Subcutaneous adipose tissue (tissue), 4 donors: ENCODE results near the gene C12orf57. TPM values are rescaled to one million over a fixed set of nuclear protein-coding genes. Genes with fewer than 3 reads are reported as not detected.

Experiments
- total RNA-seq, 4 donors: library from RNA; depleted of rRNA; stranded (reverse); fragments of >200 nt; gene quantifications; one replicate each; pipeline ENCODE4 v1.1.0, GENCODE V29; 2016
- TF ChIP-seq, protein P1 (sequence below): fragments of 450-650 bp; IDR thresholded peaks from one replicate; pipeline ENCODE4 v1.5.1; 2016; ENCODE audit warnings: low read depth, mild to moderate bottlenecking, control low read depth, antibody characterized with exemption, moderate library complexity

Gene C12orf57
- total RNA-seq, 4 donors from 2014 or later, result 233 to 359 (median 280) TPM

DNA sequence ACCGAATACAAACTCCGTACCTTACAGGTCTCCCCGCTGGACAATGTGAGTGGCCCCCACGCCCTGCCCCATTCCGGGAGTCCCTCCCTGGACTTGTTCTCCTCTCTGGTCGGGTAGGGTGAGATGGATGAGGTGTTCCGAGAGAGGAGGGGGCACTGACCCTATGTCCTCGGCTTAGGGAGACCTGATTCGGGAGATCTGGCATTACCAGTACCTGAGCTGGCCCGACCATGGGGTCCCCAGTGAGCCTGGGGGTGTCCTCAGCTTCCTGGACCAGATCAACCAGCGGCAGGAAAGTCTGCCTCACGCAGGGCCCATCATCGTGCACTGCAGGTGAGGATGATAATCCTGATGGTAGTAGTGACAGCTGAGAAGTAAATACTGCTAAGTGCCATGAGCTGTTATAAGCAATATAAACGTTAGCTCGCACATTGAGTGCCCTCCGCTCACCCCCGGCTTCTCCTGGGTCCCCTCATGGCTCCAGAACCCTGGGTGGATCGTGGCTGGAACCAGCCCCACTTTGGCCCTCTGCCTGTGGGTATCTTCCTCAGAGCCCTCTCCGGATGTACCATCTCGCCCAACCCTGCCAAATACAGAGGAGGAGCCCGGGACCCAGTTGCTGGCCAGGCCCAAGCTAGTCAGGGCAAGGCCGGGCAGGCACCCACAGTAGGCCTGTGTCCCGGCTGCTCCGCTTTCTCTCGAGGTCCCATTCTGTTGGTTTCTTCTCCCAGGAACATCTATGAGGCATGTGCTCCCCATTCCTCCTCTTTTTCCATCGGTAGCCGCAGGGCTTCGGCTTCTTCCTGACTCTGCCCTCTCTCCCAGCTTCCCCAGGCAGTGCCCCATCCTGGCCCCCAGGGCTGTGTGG, 14.2 kb downstream of the C12orf57 start:
- TF ChIP-seq, protein P1, sequence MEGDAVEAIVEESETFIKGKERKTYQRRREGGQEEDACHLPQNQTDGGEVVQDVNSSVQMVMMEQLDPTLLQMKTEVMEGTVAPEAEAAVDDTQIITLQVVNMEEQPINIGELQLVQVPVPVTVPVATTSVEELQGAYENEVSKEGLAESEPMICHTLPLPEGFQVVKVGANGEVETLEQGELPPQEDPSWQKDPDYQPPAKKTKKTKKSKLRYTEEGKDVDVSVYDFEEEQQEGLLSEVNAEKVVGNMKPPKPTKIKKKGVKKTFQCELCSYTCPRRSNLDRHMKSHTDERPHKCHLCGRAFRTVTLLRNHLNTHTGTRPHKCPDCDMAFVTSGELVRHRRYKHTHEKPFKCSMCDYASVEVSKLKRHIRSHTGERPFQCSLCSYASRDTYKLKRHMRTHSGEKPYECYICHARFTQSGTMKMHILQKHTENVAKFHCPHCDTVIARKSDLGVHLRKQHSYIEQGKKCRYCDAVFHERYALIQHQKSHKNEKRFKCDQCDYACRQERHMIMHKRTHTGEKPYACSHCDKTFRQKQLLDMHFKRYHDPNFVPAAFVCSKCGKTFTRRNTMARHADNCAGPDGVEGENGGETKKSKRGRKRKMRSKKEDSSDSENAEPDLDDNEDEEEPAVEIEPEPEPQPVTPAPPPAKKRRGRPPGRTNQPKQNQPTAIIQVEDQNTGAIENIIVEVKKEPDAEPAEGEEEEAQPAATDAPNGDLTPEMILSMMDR, result no peak

DNA sequence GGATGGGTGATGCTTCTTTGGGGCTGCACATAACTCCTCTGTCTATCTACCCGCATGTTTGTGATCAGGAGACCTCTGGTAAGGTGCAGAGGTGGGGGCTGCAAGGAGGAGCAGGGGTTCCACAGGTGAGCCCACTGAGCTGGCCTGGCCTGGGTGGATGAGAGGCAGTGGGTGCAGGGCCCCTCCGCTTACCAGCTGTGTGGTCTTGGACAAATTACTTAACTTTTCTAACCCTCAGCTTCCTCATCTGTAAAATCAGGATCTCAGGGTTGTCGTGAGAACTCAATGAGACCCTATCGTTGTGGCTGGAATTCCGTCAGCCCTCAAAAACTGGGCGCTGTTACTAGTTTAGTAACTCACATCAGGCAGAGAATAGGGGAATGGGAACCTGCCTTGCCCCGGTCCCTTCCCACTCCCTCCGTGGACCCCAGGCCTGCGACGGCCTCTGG, 14.8 kb downstream of the C12orf57 start:
- TF ChIP-seq, protein P1, result no peak

DNA sequence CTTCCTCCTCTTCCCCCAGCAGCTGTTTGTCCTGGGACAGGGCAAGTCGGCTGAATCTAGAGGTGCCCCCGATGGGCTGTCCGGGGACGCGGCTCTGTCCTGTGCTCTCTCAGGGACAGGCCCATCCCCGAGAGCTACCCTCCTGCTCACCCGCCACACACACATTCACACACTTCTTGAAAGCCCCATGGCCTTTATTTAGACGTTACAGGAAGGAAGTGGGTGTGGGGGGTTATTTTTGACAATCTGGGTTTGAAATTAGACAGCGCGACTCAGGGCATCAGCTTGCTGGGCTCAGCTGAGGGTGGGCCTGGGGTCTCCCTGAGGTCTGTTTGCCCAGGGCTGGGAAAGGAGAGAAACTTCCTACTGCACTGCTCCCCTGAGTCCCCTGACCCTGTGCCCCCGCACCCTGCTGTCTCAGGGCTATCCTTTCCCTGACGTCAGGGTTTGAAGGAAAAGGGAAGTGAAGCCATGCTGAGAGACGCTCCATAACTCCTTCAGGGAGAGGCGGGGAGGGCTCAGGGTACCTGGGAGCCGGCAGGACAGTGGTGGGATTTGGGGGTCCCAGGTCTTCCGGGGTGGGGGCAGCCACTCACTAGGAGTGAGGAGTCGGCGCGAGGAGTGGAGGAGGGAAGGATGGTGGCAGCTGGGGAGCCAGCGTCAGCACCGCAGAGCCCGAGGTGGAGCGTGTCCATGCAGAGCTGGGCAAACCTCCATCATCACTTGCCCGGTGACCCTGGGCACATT, 15.4 kb downstream of the C12orf57 start:
- TF ChIP-seq, protein P1, result no peak

DNA sequence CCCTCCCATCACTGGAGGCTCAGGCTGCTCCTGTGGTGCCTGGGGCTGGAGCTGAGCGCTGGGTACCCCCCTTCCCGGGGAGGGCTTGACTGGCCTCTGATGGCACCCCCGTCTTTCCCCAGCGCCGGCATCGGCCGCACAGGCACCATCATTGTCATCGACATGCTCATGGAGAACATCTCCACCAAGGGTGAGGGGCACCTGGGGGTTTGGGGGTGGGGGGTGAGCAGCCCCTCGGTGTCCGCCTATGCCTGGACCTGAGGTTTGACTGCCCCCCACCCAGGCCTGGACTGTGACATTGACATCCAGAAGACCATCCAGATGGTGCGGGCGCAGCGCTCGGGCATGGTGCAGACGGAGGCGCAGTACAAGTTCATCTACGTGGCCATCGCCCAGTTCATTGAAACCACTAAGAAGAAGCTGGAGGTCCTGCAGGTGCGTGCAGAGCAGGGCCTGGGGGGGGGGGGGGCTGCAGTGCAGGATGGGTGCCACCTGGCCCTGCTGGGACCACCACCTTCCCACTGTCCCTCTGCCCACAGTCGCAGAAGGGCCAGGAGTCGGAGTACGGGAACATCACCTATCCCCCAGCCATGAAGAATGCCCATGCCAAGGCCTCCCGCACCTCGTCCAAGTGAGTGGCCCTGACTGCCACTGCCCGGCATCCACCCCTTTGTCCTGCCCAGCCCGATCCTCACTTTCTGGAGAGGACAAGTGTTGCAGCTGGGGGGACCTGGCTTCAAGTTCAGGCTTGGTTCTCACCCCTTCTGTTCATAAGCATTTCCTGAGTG, 16.2 kb downstream of the C12orf57 start:
- TF ChIP-seq, protein P1, result no peak

DNA sequence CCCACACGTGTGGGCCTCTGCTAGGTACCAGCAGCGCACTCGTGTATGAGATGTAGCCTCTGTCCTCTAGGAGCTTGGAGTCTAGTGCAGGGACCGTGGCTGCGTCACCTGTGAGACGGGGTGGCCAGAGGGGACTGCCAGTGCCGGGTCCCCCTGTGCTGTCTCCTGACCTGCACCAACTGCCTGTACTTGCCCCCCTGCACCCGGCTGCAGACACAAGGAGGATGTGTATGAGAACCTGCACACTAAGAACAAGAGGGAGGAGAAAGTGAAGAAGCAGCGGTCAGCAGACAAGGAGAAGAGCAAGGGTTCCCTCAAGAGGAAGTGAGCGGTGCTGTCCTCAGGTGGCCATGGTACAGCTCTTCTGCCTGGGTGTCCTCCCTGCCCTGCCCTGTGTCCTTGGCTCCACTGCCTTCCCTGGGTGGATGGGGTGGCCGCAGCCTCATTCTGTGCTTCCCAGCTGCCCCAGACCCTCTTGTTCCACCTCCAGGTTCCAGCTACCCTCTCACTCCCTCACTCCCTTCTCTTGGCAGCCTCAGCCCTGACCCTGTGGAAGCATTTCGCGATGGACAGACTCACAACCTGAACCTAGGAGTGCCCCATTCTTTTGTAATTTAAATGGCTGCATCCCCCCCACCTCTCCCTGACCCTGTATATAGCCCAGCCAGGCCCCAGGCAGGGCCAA, 16.9 kb downstream of the C12orf57 start:
- TF ChIP-seq, protein P1, result no peak

DNA sequence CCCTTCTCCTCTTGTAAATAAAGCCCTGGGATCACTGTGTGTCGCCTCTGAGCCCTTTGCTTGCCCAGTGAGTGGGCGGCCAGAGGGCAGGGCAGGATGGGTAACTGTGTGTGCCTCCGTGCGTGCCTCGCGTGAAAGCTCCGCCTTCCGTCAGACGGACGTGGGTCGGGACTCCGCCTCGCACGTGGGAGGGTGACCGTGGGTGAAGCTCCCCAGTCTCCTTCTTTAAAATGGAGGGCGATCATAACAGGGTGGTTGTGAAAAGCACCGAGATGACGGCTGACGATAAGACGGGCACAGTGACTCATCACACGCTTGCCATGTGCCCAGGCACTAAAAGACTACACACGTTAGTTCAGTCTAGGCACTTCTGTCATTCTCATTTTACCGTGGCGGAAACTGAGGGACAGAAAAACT, 17.5 kb downstream of the C12orf57 start:
- TF ChIP-seq, protein P1, result no peak
